ENCODE data around the gene TAB3.

Gene TAB3

DNA sequence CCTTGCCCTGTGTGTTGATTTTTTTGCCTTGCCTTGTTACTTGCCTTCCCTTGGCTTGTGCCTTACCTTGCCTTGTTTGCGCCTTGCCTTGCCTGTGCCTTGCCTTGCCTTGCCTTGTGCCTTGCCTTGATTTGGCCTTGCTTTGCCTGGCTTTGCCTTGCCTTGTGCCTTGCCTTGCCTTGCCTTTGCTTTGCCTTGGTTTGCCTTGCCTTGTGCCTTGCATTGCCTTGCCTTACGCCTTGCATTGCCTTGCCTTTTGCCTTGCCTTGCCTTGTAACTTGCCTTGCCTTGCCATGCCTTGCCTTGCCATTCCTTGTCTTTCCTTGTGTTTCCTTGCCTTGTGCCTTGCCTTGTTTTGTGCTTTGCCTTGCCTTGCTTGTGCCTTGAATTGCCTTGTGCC is 94.6 kb downstream of the TAB3 start:
- DNase-seq = no peak
- Histone ChIP-seq H3K4me1 (no peaks in the 10 kb centered on the region), H3K27me3 (no peaks in the 10 kb centered on the region), H3K27ac (no peak overlapping the region), H3K9me3 (peaks cover 0 to 10% (median 0%) of the 10 kb centered on the region in 3 donors), H3K36me3 (no peaks in the 10 kb centered on the region), H3K4me3 (no peak overlapping the region)
- intact Hi-C loops (cut with DNase I; ENCODE audit: low total_unique reads) = no loop called here
- TF ChIP-seq, protein P1, sequence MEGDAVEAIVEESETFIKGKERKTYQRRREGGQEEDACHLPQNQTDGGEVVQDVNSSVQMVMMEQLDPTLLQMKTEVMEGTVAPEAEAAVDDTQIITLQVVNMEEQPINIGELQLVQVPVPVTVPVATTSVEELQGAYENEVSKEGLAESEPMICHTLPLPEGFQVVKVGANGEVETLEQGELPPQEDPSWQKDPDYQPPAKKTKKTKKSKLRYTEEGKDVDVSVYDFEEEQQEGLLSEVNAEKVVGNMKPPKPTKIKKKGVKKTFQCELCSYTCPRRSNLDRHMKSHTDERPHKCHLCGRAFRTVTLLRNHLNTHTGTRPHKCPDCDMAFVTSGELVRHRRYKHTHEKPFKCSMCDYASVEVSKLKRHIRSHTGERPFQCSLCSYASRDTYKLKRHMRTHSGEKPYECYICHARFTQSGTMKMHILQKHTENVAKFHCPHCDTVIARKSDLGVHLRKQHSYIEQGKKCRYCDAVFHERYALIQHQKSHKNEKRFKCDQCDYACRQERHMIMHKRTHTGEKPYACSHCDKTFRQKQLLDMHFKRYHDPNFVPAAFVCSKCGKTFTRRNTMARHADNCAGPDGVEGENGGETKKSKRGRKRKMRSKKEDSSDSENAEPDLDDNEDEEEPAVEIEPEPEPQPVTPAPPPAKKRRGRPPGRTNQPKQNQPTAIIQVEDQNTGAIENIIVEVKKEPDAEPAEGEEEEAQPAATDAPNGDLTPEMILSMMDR (IDR thresholded peaks at IDR 0.05) = no peak

- Histone ChIP-seq H3K36me3 (no peaks in the 10 kb centered on the region), H3K4me3 (no peak overlapping the region), H3K27me3 (no peaks in the 10 kb centered on the region), H3K4me1 (no peaks in the 10 kb centered on the region), H3K9me3 (peaks cover 0 to 10% (median 0%) of the 10 kb centered on the region in 3 donors), H3K27ac (no peak overlapping the region)
- intact Hi-C loops (cut with DNase I; ENCODE audit: low total_unique reads) = no loop called here
- TF ChIP-seq, protein P1 (IDR thresholded peaks at IDR 0.05) = no peak
- DNase-seq = no peak
Measured at GRCh38 chrX:30793767-30794103, 95.3 kb downstream of the TAB3 start.

DNA sequence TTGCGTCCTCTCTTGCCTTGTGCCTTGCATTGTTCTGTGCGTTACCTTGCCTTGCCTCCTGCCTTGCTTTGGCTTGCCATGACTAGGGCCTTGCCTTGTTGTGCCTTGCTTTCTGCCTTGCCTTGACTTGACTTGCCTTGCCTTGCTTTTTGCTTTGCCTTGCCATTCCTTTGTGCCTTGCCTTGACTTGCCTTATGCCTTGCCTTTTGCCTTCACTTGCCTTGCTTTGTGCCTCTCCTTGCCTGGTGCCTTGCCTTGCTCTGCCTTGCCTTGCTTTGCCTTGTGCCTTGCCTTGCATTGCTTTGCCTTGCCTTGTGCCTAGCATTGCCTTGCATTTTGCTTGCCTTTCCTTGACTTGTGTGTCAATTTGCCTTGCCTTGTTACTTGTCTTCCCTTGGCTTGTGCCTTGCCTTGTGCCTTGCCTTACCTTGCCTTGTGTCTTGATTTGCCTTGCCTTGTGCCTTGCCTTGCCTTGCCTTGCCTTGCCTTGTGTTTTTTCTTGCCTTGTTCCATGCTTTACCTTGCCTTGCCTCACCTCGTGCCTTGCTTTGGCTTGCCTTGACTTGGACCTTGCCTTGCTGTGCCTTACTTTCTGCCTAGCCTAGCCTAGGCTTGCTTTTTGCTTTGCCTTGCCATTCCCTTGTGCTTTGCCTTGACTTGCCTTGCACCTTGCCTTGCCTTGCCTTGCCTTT is 95.8 kb downstream of the TAB3 start:
- DNase-seq = no peak
- intact Hi-C loops (cut with DNase I; ENCODE audit: low total_unique reads) = no loop called here
- Histone ChIP-seq H3K4me1 (no peaks in the 10 kb centered on the region), H3K27ac (no peak overlapping the region), H3K9me3 (peaks cover 0 to 10% (median 0%) of the 10 kb centered on the region in 3 donors), H3K36me3 (no peaks in the 10 kb centered on the region), H3K4me3 (no peak overlapping the region), H3K27me3 (no peaks in the 10 kb centered on the region)
- TF ChIP-seq, protein P1 (IDR thresholded peaks at IDR 0.05) = no peak

- intact Hi-C loops (cut with DNase I; ENCODE audit: low total_unique reads) = no loop called here
- Histone ChIP-seq H3K4me3 (no peak overlapping the region), H3K36me3 (no peaks in the 10 kb centered on the region), H3K4me1 (no peaks in the 10 kb centered on the region), H3K27ac (no peak overlapping the region), H3K27me3 (no peaks in the 10 kb centered on the region), H3K9me3 (peaks cover 0 to 5% (median 0%) of the 10 kb centered on the region in 3 donors)
- no peak for DNase-seq
- TF ChIP-seq, protein P1 (IDR thresholded peaks at IDR 0.05) = no peak
Measured at GRCh38 chrX:30791296-30792278, 97.5 kb downstream of the TAB3 start.

GRCh38 chrX:30787012-30787411 is 102.0 kb downstream of the TAB3 start:
- Histone ChIP-seq H3K4me3 (no peak overlapping the region), H3K27me3 (no peaks in the 10 kb centered on the region), H3K9me3 (no peaks in the 10 kb centered on the region), H3K36me3 (no peaks in the 10 kb centered on the region), H3K4me1 (no peaks in the 10 kb centered on the region), H3K27ac (no peak overlapping the region)
- no peak for DNase-seq
- TF ChIP-seq, protein P1 (IDR thresholded peaks at IDR 0.05) = no peak
- intact Hi-C loops (cut with DNase I; ENCODE audit: low total_unique reads) = no loop called here
